ENCODE data around the gene CYB561D1.

Gene CYB561D1

DNA sequence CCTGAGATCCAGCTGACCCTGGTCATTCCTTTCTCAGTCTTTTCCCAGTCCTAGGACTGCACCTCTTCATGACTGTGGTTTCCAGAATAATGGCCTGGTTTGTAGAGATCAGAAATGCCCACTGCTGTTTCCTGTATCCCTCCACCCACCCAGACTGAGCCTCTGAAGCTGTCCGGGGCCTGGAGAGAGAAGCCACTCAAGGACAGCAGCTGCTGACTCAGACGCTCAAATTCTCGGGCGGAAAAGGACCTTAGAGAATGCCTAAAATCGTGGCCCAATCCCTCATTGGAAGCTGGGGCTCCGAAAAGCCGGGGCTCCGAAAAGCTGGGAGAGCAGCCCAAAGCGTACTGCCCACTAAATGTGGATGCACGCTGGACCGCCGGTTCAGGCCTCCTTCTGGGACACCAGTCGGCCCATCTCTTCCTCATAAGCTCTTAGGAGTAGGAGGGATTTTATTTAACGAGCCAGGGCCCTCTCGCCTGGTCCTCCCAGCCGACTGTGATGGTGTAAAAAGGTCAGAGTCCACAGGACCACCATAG lies 38.0 kb downstream of the CYB561D1 start:
- no peak for DNase-seq

- DNase-seq: peak; percentile 19
Observed at GRCh38 chr1:109532365-109533136, 38.7 kb downstream of the CYB561D1 start.

- DNase-seq: no peak
Observed at GRCh38 chr1:109534307-109534858, 40.5 kb downstream of the CYB561D1 start.

GRCh38 chr1:109535481-109535880 lies 41.6 kb downstream of the CYB561D1 start:
- DNase-seq: no peak

DNA sequence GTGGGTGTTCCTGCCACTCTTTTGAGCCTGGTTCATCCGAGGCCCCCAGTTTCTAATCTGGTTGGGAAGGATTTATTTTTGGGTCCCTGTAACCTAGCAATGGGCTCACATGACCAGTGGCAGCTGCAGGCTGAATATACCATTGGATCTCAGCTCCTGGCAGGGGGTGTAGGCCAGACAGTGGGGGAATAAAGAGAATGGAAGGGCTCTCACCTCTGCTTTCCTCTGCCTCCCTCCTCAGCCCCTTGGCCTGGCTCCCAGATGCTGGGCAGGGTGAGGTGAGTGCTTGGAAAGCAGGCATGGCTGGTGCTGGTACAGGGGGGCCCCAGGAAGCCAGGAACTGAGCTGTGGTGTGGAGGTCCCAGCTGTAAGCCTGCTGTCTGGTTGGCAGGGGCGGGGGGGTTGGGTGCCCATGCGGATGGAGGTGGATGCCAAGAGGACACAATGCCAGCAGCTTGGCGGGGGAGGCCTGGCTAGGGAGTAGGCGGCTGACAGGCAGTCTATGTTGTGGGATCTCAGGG lies 42.1 kb downstream of the CYB561D1 start:
- DNase-seq: no peak

DNA sequence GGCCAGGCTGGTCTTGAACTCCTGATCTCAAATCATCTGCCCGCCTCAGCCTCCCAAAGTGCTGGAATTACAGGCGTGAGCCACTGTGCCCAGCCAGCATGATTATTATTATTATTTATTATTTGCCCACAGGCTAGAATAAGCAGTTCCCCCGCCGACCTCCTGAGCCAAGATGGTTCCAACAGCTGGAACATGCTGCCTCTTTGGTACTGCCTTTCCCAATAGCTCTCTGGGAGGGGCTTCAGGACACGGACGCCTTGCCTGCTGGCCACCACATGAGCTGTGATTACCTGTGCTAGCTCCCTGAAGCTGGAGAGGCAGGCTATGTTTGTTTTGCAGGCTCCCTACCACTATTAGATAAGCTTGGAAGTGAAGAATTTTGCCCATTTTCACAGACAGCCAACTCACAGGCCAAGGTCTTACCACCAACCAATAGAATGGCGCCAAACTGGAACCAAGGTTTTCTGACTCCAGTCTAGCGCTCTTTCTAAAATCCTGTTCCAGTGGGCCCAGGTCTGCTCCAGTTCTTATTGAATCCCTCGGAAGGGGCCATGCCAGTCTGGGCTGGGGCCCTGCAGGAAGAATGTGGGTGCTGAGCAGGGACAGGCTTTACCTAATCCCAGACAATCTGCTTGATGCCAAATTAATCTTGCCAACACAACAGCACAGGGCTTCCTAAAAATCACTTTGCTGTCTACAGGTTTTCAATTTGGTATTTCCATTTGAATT lies 43.7 kb downstream of the CYB561D1 start:
- DNase-seq: no peak

GRCh38 chr1:109538827-109539555 lies 45.1 kb downstream of the CYB561D1 start:
- no peak for DNase-seq

DNA sequence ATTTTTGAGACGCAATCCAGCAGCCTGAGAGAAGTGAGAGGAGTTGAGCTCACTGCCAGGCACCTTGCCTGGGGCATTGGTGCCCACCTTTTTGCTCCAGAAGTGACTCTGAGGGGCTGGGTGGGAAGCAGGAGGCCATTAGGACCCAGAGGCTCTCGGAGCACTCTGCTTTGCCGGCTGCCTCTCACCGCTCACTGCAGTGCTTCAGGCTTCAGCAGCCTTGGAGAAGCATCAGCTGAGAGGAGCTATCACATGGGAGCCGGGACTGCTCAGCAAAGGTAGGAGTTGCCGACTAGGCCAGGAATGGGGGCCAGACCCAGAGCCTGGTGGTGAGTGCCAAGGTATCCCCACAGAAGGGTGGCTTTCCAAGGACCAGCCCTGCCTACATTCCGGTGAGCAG lies 45.8 kb downstream of the CYB561D1 start, which contains the start of gene GPR61:
TSS of gene GPR61 (plus strand) at position 197 of the 400 bp plus-strand sequence. CDS start 3,151 bp downstream, outside the sequence.
- DNase-seq: no peak

DNA sequence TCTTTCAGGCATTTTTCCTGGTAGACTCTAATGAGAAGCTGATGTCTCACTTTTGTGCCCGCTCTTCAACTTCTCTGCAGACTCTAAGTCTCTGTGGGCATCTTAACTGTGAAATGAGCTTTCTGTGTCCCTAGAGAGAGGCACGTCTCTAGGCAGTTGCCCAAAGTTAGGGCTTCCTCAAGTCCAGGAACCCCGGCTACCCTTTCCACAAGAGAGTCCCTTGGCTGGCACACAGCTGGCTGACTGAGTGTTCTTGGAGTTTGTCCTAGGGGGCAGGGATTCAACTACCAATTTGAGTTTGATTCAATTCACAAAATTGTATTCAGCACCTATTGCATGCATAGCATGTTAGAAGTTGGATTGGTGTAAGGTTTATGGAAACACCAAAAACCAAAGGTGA lies 47.2 kb downstream of the CYB561D1 start:
- DNase-seq: no peak

DNA sequence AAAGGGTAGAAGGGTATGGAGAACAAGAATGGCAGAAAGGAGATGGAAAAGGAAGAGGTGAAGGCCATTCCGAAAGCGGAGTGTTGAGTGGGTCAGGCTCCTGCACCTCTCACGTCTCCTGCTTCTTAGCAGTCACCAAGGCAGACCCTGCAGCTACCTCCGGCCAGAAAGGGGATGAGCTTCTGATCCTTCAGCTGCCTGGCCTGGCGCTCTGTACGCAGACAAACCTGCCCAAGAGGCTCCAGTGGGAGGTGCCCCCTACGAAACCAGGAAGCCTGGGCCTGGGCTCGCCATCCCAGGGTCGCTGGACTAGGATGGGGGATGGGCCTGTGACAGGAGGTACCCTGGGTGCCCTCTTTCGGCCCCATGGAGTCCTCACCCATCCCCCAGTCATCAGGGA lies 48.8 kb downstream of the CYB561D1 start:
- DNase-seq: no peak

- no peak for DNase-seq
Observed at GRCh38 chr1:109543283-109543987, 49.5 kb downstream of the CYB561D1 start.

DNA sequence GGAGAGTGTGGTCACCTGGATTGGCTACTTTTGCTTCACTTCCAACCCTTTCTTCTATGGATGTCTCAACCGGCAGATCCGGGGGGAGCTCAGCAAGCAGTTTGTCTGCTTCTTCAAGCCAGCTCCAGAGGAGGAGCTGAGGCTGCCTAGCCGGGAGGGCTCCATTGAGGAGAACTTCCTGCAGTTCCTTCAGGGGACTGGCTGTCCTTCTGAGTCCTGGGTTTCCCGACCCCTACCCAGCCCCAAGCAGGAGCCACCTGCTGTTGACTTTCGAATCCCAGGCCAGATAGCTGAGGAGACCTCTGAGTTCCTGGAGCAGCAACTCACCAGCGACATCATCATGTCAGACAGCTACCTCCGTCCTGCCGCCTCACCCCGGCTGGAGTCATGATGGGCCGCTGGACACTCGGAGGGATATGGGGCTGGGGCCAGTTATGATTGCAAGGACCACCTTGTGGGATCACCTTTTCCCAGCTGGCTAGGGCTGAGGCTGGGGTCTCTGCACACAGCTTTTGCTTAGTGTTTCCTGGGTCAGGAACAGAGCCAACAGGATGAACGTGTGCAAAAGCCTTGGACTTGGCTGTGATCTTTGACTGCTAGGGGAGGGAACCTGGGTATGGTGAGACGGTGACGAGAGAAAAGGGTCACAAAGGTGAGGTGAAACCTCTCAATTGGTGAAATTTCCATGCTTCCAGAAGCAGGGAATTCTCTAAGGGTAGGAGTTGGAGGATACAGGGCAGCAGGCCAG lies 50.3 kb downstream of the CYB561D1 start:
- DNase-seq: no peak

DNA sequence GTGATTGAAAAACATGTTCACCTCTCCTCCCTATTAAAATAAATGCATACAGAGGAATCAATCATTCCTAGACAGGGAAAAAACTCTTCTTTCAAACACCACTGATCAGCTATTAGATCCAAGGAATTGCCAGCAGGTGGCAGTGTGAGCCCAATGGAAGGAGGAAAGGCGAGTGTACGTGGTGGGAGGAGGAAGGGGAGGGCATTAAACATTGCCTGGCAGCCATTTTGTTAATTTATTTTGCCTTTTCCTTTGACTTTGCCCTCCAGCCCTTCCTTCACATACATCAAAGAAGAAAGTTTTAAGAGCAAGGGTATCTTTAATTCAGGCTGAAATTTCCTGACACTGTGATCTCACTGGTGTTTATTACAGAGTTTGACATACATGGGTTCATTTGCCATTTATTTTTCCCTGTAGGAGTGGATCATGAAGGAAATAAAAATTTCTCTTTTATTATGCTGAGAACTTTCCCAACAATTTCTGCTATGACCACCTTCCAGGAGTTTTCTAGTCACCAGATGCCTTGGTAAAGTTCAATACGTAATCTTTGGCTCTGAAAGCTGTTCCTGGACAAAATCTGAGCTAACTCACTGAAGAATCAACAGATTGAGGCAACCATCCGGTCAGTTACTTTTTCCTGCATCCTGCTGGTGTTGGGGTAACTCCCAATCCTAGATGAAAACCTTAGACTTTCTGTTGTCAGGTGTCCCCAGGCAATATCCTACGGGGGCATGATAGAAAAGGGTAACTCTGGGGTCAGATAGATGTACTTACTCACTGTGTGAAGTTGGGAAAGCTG lies 52.6 kb downstream of the CYB561D1 start:
- no peak for DNase-seq

DNA sequence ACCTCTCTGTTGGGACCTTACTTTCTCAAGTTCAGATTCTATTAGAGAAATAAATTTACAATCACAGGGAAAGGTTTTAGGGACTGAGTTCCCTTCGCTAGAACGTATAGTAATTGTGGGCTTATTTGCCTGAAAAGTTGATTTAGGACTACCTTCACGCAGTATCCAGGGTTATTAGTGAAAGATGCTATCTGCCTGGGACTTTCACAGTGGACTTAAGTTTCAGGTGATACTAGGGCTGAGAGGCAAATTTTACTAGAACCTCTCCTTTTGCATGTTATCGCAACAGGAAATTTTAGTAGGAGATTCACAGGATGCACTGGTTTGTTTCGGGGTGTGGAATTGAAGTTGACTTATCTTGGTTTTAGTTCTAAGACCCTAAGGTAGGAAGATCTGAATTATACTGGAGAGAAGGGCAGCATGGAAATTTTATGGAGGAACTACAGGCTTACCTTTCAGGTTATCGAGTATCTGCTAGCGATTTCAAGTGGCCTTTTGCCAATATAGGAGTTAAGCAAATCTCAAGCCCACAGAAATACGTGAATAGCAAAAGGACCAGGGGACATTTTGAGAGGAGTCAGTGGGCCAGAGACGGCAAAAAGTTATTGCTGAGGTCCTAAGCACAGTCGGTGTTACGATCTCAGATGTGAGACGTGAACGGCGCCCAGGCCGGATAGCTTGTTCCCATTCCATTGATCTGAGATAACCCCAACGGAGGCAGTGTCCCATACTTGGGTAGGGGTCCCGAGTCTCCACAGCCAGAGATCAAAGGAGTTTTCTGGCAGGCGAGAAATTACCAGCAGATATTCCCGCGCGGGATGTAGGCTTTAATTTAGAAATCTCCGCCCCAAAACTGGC lies 53.8 kb downstream of the CYB561D1 start:
- DNase-seq: no peak

GRCh38 chr1:109548321-109549267 lies 54.7 kb downstream of the CYB561D1 start, which contains the start of gene GNAI3:
Gene GNAI3 (plus strand): TSS chr1:109548615. CDS start chr1:109548721, 106 bp downstream.
- peak; percentile 89 for DNase-seq

Measured in activated gamma-delta T cell (primary cell).